HG03175 (cell line): ENCODE results near the gene NECTIN4.
"Not testable (repeated sequence)": the region's sequence is repeated elsewhere in the genome, so short reads cannot be mapped to it uniquely, and the experiment has no call there.

ENCODE experiments used
- ATAC-seq: cut with Tn5 transposase; IDR thresholded peaks from one replicate; pipeline ENCODE4 v1.9.1; 2021; ENCODE audit warnings: mild to moderate bottlenecking, moderate library complexity; ENCODE audit not compliant: unreplicated experiment

Gene NECTIN4

GRCh38 chr1:161065681-161066080 lies 23.7 kb downstream of the NECTIN4 start:
- not testable (repeated sequence) for ATAC-seq

GRCh38 chr1:161063936-161064335 lies 25.4 kb downstream of the NECTIN4 start:
- not testable (repeated sequence) for ATAC-seq

DNA sequence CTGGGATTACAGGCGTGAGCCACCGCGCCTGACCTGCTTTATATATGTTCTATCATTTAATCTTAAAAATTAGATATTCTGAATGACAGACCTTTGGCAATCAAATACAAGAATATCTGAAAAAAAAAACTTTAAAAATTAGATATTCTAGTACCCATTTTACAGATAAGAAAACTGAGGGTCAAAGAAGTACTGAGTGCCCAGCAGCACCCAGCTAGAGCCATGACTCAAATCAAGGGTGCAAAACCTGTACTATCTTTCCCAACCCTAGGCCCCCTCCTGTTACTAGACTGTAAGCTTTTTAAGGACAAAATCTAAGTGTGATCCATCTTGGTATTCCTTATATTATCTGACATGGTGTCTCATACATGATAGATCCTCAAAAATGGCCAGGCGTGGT lies 27.9 kb downstream of the NECTIN4 start:
- no peak for ATAC-seq

DNA sequence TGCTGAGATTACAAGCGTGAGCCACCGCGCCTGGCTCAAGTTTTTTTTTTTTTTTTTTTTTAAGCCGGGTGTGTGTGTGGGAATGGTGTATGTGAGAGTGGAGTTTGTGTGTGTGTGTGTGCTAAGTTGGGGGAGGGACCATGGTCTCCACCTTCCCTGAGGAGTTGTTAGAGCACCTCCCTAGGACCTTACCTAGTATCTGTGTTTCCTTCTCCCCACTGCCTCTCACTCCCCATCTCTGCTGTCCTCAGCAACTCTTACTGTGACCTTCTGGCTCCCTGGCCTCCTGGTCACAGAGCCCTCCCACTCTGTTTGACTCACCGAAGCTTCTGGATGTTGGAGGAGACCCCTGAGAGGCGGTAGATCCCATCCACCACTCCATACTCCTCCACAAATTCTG lies 30.1 kb downstream of the NECTIN4 start:
- no peak for ATAC-seq

GRCh38 chr1:161054805-161055204 lies 34.6 kb downstream of the NECTIN4 start:
- no peak for ATAC-seq

DNA sequence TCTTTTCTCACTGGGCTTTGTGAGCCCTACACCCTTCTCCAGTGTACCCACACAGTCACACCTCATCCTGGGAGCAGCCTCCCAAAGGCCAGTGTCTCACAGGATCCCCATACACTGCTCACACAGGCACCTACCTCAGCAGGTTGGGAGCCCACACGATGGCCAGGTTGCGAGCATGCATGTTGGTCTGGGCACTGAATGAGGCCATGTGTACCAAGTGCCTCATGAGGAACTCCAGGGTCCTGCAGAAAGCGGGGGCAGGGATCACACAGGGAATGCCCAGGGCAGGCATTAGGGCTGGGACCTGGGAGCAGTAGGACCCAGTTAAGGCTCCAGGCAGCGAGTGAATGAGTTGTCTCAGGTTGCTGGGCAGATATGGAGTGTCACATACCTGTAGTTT lies 35.1 kb downstream of the NECTIN4 start:
- no peak for ATAC-seq

GRCh38 chr1:161052899-161053298 lies 36.5 kb downstream of the NECTIN4 start:
- no peak for ATAC-seq

DNA sequence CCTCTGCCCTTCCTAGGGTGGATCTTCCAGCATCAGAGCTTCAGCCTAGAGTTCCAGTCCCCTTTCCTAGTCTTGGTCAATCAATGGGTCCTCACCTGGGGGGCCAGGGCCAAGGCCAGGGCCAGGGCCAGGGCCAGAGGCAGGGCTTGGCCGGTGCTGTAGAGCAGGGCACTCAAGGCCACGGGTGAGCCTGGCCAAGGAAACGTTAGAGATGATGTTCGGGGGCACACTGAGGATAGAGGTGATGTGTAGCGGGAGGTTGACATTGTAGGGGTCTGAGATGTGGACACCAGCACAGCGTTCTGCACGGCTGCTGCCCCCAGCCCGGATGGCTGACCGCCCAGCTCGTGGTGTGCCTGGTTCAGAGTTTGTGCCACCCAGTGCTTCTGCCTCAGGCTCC lies 38.1 kb downstream of the NECTIN4 start:
- ATAC-seq, result no peak

- no peak for ATAC-seq
These were observed 40.2 kb downstream of the NECTIN4 start for GRCh38 chr1:161048949-161049722.

DNA sequence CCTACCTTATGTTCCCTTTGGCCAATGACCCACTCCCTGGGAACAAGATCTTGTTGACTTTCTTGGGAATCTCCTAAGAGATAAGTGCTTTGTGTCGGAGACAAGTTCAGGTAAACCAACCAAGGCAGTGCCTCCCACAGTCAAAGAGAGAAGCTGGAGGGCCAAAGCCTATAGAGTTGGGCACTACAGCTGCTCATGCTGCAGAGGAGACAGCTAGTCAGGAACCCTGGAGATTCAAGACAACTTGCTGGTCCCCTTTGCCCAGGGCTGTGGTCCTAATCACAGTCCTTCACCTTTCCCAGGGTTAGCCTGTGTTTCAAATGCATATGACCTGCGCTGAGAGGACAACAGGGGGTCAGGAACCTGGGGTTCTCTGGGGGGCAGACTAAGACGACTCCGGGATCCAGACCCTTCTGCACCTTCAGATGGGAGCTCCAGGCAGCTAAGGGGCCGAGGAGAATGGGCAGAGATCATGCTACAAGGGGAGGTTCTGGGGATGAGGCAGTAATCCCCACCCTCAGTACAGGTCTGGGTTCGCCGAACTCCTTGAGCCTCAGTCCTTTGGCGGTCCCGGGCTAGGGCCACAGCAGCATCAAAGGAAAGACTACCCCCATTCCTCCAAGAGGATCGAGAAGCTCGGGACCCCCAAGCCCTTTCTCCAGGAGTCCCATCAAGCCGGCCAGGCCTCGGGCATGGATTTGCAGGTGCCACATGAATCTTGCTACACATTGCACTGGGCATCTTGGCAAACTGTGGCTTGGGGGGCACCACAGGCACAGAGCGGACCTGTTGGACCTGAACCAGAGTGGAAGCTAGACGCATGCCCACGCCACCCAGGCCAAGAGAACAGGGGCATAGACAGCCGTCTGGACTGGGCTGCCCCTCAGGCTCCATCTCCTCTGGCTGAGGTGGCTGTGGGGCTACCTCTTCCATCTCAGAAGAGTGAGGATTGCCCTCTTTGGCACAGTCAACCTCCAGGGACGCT lies 41.6 kb downstream of the NECTIN4 start:
- ATAC-seq, result no peak

GRCh38 chr1:161046605-161047228 lies 42.6 kb downstream of the NECTIN4 start:
- peak; percentile 50 for ATAC-seq

GRCh38 chr1:161045736-161046604 lies 43.4 kb downstream of the NECTIN4 start, which contains the start of gene USF1:
Gene USF1, minus strand, starts transcription at chr1:161045977. Its CDS starts 2,702 bp downstream, at chr1:161043275.
- ATAC-seq, result peak; percentile 59

DNA sequence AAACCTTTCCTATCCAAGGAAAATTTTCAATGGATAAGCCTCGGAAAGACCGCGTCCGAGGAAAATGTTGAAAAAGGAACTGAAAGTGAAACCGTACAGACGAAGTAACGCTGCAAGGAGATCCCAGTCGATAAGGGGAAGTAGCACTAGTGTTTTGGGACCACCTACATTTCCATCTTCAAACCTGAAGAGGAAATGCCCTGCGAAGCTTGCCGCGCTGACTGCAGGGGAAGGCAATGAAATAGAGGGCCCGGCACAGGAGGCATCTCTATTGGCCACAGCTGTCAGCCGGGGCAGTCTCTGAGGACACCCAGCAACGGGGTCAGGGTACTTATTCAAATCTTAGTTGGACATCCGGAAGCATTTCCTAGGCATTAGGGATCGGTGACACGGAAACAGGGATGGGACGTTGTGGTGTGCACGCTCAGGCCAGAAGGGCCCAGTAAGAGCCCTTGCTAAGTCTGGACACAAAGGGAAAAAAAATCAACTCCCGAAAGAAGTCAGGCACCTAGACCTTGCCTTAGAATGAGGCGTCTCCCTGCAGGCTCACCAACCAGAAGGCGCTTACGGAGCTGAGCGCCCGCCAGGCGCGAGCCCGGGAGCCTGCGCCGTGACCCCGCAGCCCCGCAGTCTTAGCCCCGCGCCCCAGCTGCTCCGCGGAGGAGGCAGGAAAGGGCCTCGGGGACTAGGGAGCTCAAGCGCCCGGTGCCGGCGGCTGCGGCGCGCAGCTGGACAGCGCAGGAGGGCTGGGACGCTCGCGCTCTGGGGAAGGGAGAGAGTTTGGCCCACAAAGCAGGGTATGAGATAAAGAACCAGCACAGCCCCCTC lies 44.2 kb downstream of the NECTIN4 start:
- peak; percentile 56 for ATAC-seq

DNA sequence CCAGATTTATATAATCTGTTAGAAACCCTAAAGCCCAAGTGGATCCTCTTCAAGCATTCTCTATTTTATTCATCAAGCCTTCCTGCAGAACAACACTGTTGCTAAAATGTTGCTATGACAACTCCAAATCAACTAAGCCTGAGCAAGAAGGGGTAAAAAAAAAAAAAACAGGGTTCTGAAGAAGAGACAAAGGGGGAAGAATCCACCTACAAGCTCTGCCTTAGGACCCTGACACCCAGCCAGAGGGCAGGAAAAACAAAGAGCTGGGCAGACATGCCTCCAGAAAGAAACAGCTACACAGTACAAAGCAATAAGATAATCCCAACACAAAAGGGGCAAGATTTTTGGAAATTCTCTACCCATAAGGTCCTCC lies 44.8 kb downstream of the NECTIN4 start:
- no peak for ATAC-seq

- ATAC-seq, result no peak
These were observed 49.8 kb downstream of the NECTIN4 start for GRCh38 chr1:161039546-161039945.

- ATAC-seq, result no peak
These were observed 50.2 kb downstream of the NECTIN4 start for GRCh38 chr1:161039154-161039545.

- ATAC-seq, result peak; percentile 88
These were observed 50.7 kb downstream of the NECTIN4 start, which contains the start of gene TSTD1 for GRCh38 chr1:161038523-161039153. Gene TSTD1, minus strand, starts transcription at chr1:161038964. Its CDS starts 75 bp downstream, at chr1:161038889.

DNA sequence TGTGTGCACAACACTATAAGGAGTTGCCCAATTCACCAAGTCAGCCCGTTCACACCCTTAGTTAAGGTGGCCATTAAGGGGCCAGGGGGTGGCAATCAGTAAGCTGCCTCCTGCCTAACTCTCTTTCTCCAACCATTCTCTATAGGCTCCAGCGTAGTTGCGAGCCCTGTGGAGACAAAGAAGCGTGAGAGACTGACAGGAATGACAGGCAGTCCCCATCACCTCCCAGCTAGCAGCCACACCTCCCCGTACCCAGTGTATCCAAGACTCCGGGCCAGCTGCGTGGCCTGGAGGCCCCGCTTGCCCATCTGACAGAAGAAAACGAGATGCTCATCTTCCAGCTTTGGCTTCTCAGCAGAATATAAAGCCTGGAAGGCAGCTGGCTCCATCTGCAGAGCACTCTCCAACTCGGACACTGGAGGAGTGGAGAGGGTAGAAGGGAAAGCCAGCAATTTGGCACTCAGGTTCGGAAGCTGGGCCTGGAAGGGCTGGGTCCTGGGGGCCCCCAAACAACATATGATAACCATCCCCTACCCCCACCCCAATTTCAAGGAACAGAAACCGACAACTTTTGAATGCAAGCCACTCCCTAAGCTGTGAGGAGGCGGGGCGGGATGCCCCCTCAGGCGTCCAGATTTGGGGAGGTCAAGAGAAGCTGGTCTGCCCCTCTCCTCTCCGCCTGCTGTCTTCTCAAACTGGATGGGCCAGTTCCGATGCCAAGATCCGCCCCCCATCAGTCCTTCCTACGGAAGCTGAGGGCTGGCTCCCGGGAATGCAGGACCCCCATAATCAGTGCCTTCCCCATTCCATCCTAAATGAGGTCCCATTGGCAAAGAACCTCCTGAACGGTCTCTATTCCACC lies 51.5 kb downstream of the NECTIN4 start:
- ATAC-seq, result no peak
